ENCODE results near the gene ACSL4.
"Not testable (repeated sequence)": the region's sequence is repeated elsewhere in the genome, so short reads cannot be mapped to it uniquely, and the experiment has no call there.

Gene ACSL4

DNA sequence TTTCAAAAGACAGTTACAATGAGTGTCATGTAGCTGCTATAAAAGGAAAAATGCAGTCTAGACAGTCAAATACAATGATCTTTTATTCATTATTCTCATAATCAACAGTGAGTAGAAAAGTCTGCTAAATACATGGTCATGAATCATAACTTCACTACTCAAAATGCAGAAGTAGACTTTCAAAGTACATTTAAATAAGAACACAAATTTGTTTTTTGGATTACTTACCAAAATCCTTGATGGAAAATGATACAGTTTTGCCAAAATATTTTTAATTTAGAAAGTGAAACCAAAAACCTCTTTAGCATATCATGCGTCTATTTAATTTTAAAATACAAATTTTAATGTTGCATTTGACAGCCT is 4.9 kb downstream of the ACSL4 start:
- DNase-seq (ENCODE audit: low read depth) = no peak

DNA sequence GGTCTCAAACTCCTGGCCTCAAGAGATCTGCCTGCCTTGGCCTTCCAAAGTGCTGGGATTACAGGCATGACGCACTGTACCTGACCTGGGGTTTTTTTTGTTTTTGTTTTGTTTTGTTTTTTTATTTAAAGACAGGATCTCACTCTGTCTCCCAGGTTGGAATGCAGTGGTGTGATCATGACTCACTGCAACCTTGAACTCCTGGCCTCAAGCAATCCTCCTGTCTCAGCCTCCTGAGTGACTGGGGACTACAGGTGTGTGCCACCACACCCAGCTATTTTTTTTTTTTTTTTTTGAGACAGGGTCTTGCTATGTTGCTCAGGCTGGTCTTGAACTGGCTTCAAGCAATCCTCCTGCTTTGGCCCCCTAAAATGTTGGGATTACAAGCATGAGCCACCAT is 8.1 kb downstream of the ACSL4 start:
- not testable (repeated sequence) for DNase-seq (ENCODE audit: low read depth)

- no peak for DNase-seq (ENCODE audit: low read depth)
Observed at GRCh38 chrX:109720947-109721346, 12.1 kb downstream of the ACSL4 start.

GRCh38 chrX:109719264-109719663 is 13.8 kb downstream of the ACSL4 start:
- no peak for DNase-seq (ENCODE audit: low read depth)

DNA sequence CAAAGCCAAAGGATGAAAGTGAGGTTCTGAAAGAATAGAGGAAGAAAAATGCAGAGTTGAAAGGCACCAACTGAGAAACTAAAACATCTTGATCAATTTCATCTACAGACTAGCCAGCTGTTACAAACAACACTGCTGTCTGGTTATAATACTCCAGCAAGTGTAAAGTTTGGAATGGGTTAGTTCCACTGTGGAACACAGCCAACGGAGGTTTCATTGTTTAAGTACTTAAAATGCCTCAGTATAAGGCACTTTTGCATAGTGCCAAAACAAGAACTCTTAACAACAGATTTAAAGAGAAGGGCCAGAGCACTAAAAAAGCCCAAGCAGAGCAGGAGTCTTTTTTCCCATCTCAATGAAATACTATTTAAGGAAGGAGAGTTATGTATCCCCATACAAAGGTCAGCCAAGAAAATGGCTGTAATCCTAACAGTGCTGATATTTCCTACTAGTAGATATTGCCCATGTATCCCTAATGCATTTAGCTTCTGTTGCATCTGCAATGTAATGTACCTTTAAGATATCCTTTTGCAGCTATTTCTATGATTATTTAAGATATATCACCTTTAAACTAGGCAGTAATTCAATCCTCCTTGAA is 16.5 kb downstream of the ACSL4 start:
- no peak for DNase-seq (ENCODE audit: low read depth)

GRCh38 chrX:109714340-109714958 is 18.6 kb downstream of the ACSL4 start:
- no peak for DNase-seq (ENCODE audit: low read depth)

- DNase-seq (ENCODE audit: low read depth) = no peak
Observed at GRCh38 chrX:109710181-109710580, 22.9 kb downstream of the ACSL4 start.

DNA sequence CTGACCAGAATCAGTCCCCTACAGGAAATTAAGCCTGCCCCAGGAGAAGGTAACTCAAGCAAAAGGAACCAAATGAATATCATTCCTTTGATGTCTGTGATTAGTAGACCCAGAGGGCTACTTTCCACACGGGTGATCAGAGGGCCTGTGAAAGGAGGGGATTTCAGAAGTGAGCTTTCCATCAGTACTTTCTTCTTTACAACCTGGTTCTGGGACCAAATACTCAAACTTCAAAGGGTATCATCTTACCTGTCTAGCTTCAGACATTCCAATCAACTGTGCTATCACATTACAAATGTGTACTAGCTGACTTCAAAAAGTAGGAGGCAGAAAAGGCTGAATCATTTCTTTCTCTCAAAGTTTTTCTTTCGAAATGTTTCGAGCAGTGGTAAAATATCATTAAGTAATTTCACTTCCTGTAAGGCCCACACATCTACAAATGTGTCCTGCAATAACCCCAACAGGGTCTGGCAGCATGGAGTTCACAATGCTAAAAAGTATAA is 23.9 kb downstream of the ACSL4 start:
- DNase-seq (ENCODE audit: low read depth) = no peak

DNA sequence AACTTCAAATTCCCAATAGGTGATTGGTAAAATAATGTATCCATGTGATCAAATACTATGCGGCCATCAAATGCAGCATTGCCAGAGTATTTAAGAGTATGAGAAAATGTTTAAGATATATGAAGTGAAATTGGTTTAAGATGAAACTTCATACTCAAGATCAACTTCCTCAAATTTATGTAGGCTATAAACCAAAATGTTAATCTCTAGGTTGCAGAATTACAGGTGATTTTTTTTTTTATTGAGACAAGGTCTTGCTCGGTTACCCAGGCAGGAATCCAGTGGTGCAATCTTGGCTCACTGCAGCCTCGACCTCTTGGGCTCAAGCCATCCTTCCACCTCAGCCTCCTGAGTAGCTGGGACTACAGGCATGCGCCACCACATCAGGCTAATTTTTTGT is 25.3 kb downstream of the ACSL4 start:
- no peak for DNase-seq (ENCODE audit: low read depth)

GRCh38 chrX:109707319-109707718 is 25.7 kb downstream of the ACSL4 start:
- DNase-seq (ENCODE audit: low read depth) = no peak

- DNase-seq (ENCODE audit: low read depth) = no peak
Observed at GRCh38 chrX:109704563-109704962, 28.5 kb downstream of the ACSL4 start.

GRCh38 chrX:109697855-109698254 is 35.2 kb downstream of the ACSL4 start:
- no peak for DNase-seq (ENCODE audit: low read depth)

DNA sequence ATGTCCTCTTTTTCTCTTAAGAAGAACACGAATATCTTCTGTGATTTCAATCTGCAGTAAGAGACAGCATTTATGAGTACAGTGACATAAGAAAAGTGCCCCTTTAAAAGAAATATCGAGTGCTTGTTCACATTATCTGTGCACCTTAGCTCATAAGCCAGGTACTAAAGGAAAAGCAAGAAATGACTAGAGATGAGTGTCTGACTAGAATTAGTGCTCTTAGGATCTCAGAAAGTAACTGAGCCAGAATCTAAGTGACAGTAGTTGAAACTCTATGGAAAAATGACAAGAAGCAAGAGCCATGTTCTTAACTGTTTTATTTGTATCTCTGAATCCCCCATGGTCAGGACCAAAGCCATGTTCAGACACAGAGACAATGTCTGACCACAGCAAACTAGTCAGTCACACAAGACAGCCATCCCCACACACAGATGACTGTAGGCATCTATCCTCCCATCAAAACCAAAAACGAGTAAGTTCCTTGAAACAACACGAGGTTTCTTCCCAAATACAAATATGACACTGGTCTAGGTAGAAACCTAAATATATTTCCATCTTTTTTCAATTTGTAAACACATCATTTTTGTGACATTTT is 36.8 kb downstream of the ACSL4 start:
- no peak for DNase-seq (ENCODE audit: low read depth)

GRCh38 chrX:109695637-109696036 is 37.4 kb downstream of the ACSL4 start:
- DNase-seq (ENCODE audit: low read depth) = no peak

DNA sequence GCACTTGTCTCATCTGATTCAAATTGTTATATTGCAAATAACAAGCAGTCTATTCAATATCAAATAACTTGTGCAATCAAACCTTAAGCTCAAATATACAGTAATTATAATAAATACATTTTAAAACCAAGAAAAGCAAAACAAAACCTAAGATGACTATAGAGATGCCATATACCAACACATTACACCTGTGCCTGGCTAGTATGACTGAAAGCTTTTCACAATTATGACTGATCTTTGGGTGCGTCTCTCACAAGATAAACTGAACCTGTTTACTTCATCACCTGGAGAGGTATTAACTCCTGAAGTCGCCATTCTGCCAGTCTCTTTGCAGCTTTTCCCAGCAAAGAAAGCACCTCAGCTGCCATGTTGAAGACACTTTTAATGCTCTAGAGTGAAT is 41.3 kb downstream of the ACSL4 start:
- no peak for DNase-seq (ENCODE audit: low read depth)

DNA sequence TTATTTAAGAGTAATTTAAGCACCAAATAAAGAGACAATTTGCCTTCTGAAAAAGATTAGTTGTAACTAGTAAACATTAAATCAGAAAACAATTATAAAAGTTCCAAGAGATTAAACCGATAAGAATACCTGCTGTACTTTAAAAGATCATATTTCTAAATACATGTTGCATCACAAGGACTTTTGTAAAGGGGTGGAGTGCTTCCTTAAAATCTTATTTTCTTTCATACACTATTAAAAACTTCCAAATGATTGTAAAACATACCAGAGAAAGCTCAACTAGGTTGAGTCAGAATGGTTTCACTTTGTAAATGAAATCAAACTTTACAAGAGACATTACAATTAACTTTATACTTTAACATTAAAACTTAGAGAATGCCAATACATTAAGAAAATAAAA is 41.8 kb downstream of the ACSL4 start:
- DNase-seq (ENCODE audit: low read depth) = no peak

GRCh38 chrX:109687903-109688302 is 45.2 kb downstream of the ACSL4 start:
- no peak for DNase-seq (ENCODE audit: low read depth)

GRCh38 chrX:109685656-109686078 is 47.4 kb downstream of the ACSL4 start:
- no peak for DNase-seq (ENCODE audit: low read depth)

GRCh38 chrX:109684136-109684535 is 48.9 kb downstream of the ACSL4 start:
- DNase-seq (ENCODE audit: low read depth) = no peak

DNA sequence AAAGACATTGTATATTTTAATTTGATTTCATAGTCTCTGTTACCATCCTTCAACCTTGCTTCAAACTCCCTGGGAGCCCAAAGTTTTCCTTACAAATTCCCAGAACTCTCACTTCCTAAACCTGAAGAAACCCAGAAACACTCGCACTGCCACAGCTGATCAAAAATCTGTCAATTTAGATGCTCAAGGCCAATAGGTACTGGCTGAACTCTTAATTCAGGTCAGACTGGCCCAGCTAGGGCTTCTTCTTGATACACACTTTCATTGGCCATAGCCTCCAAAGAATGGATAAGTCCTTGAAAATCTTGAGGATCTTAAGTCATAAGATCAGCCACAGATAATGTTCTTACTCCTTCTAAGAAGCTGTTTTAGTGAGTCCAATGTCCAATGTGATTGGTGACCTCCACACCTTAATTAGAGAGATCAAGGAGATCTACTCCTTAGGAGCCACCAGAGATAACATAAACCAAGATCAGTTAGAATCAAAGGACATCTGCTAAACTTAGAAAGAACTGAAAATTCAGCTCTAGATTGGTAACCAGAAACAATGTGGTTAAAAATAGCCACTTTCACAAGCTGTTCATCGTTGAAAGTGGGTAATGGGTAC is 51.5 kb downstream of the ACSL4 start:
- no peak for DNase-seq (ENCODE audit: low read depth)

DNA sequence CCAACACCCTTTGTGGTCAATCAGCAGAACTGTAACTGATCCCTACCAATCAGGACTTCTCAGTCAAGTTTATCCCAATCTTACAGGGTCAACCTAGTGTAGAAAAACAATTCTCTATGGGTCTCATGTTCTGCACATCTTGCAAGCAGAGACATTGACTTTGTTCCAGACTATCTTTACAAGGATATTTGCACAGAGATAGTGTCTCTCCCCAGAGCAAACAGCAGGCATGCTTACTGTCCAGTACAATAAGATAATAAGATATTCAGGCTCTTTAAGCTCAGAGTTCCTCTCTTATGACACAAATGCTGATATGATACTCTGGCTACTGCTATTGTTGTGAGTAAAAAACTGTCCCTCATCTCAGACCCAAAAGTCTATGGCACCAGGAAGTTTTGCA is 53.2 kb downstream of the ACSL4 start:
- DNase-seq (ENCODE audit: low read depth) = no peak

GRCh38 chrX:109672239-109672638 is 60.8 kb downstream of the ACSL4 start:
- no peak for DNase-seq (ENCODE audit: low read depth)

- not testable (repeated sequence) for DNase-seq (ENCODE audit: low read depth)
Observed at GRCh38 chrX:109671170-109671569, 61.9 kb downstream of the ACSL4 start.
